B cell (primary cell): ENCODE measurements around the gene TPP1.

ENCODE experiments used
- EZH2 ChIP-seq: IDR thresholded peaks from 2 replicates; pipeline ENCODE4 v1.6.1; 2012; ENCODE audit warnings: borderline replicate concordance, low read depth, mild to moderate bottlenecking, moderate library complexity, low read length; ENCODE audit not compliant: insufficient read depth, poor library complexity, severe bottlenecking
- TF ChIP-seq, protein P1 (sequence below): fragments of 200-600 bp; IDR thresholded peaks from one replicate; pipeline ENCODE4 v1.8.0; 2022; ENCODE audit warnings: antibody characterized with exemption, mild to moderate bottlenecking

DNA sequence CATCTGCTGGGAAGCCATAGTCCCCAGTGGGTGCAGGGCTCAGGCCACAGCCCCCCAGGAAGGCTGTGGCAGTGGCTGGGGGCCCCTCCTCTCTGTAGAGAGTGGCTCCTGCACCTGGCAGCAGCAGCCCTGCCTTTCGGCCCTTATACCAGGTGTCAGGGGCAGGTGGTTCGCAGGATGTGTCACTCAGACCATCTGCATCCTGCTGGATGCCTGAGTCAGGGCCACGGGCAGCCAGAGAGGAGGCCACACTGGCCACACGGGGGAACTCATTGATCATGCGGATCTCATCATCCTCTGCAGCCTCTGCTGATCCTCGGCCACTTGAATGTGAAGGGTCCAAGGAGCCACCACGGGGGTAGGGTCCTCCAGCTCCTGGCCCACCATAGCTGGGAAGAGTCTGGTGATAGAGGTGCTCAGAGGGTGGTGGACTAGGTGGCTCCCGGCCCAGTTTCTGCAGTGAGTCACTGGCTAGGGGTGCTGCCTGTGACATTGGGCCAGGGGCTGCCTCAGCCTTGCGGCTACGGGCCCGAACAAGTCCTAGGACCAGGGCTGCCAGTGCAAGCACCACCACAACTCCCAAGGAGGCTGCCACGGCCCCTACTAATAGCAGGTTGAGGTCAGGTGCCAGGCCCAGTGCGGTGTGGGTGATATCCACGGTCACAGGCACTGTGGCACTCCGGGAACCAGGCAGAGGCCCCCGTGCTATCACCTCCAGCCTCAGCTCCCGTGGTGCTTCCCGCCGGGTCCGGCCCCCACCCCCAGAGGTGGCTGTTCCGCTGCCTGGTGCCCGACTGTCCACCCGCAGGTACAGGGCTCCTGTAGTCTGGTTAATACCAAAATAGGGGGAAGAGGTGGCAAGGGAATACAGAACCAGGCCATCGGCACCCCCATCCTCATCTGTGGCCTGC is 3.3 kb upstream of the TPP1 start:
- TF ChIP-seq, protein P1, sequence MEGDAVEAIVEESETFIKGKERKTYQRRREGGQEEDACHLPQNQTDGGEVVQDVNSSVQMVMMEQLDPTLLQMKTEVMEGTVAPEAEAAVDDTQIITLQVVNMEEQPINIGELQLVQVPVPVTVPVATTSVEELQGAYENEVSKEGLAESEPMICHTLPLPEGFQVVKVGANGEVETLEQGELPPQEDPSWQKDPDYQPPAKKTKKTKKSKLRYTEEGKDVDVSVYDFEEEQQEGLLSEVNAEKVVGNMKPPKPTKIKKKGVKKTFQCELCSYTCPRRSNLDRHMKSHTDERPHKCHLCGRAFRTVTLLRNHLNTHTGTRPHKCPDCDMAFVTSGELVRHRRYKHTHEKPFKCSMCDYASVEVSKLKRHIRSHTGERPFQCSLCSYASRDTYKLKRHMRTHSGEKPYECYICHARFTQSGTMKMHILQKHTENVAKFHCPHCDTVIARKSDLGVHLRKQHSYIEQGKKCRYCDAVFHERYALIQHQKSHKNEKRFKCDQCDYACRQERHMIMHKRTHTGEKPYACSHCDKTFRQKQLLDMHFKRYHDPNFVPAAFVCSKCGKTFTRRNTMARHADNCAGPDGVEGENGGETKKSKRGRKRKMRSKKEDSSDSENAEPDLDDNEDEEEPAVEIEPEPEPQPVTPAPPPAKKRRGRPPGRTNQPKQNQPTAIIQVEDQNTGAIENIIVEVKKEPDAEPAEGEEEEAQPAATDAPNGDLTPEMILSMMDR: no peak
- no peak for TF ChIP-seq EZH2
